H9 (cell line): Measurements from ENCODE around the gene CHST8. TPM values are rescaled to one million over a fixed set of nuclear protein-coding genes. Genes with fewer than 3 reads are reported as not detected.

Source experiments
- DNase-seq: peaks from one replicate; pipeline ENCODE4 v3.0.0-alpha.2; 2017
- H2AFZ ChIP-seq: one replicate; pipeline ENCODE4 v1.6.1; 2013; ENCODE audit warnings: mild to moderate bottlenecking, low read length, control low read depth, moderate library complexity
- H2AK5ac ChIP-seq: 2 replicates; pipeline ENCODE4 v1.6.1; 2013; ENCODE audit warnings: low read length, control low read depth, mixed read lengths; ENCODE audit not compliant: insufficient read length
- H2BK120ac ChIP-seq: one replicate; pipeline ENCODE4 v1.6.1; 2013; ENCODE audit warnings: low read depth, mild to moderate bottlenecking, low read length, control low read depth, inconsistent platforms; ENCODE audit not compliant: poor library complexity, severe bottlenecking
- H2BK12ac ChIP-seq: 2 replicates; pipeline ENCODE4 v1.6.1; 2013; ENCODE audit warnings: low read length, control low read depth, mixed read lengths, low read depth; ENCODE audit not compliant: insufficient read length
- H2BK15ac ChIP-seq: 2 replicates; pipeline ENCODE4 v1.6.1; 2013; ENCODE audit warnings: low read depth, low read length, control low read depth
- H2BK20ac ChIP-seq: one replicate; pipeline ENCODE4 v1.6.1; 2013; ENCODE audit warnings: low read depth, mild to moderate bottlenecking, low read length, control low read depth, inconsistent platforms; ENCODE audit not compliant: poor library complexity, severe bottlenecking
- H2BK5ac ChIP-seq: 2 replicates; pipeline ENCODE4 v1.6.1; 2013; ENCODE audit warnings: low read length, control low read depth, mixed read lengths; ENCODE audit not compliant: insufficient read length
- H3K14ac ChIP-seq: 2 replicates; pipeline ENCODE4 v1.6.1; 2013; ENCODE audit warnings: low read length, control low read depth; ENCODE audit not compliant: insufficient read depth
- H3K18ac ChIP-seq: 2 replicates; pipeline ENCODE4 v1.6.1; 2013; ENCODE audit warnings: low read depth, mild to moderate bottlenecking, mixed read lengths, low read length, control low read depth; ENCODE audit not compliant: insufficient read length
- H3K23ac ChIP-seq: 2 replicates; pipeline ENCODE4 v1.6.1; 2013; ENCODE audit warnings: low read length, control low read depth, mixed read lengths, low read depth; ENCODE audit not compliant: insufficient read length
- H3K23me2 ChIP-seq: 2 replicates; pipeline ENCODE4 v1.6.1; 2013; ENCODE audit warnings: low read depth, mild to moderate bottlenecking, mixed read lengths, low read length, control low read depth; ENCODE audit not compliant: insufficient read length, poor library complexity, severe bottlenecking
- H3K27ac ChIP-seq: 2 replicates; pipeline ENCODE4 v1.5.1; 2013; ENCODE audit warnings: low read length, control low read depth, mixed read lengths, low read depth; ENCODE audit not compliant: insufficient read length
- H3K27me3 ChIP-seq: 2 replicates; pipeline ENCODE4 v1.6.1; 2013; ENCODE audit warnings: low read length, control low read depth, inconsistent platforms; ENCODE audit not compliant: insufficient read depth
- H3K4ac ChIP-seq: 2 replicates; pipeline ENCODE4 v1.6.1; 2013; ENCODE audit warnings: low read depth, mild to moderate bottlenecking, control low read depth, inconsistent platforms, low read length, moderate library complexity
- H3K4me1 ChIP-seq: 2 replicates; pipeline ENCODE4 v1.6.1; 2013; ENCODE audit warnings: low read length, control low read depth, inconsistent platforms; ENCODE audit not compliant: insufficient read depth
- H3K4me2 ChIP-seq: 2 replicates; pipeline ENCODE4 v1.6.1; 2013; ENCODE audit warnings: low read length, control low read depth, mixed read lengths; ENCODE audit not compliant: insufficient read length, insufficient read depth
- H3K56ac ChIP-seq: 2 replicates; pipeline ENCODE4 v1.6.1; 2013; ENCODE audit warnings: low read depth, mild to moderate bottlenecking, mixed read lengths, low read length, control low read depth; ENCODE audit not compliant: insufficient read length
- H3K79me1 ChIP-seq: 2 replicates; pipeline ENCODE4 v1.6.1; 2013; ENCODE audit warnings: low read depth, mild to moderate bottlenecking, moderate library complexity, low read length, control low read depth, inconsistent platforms; ENCODE audit not compliant: insufficient read depth, poor library complexity, severe bottlenecking
- H3K79me2 ChIP-seq: 2 replicates; pipeline ENCODE4 v1.6.1; 2013; ENCODE audit warnings: low read length, control low read depth, inconsistent platforms; ENCODE audit not compliant: insufficient read depth
- H3K9ac ChIP-seq: 2 replicates; pipeline ENCODE4 v1.6.1; 2013; ENCODE audit warnings: low read length, control low read depth, mixed read lengths; ENCODE audit not compliant: insufficient read length; ENCODE audit errors: extremely low read depth
- H3K9me3 ChIP-seq: one replicate; pipeline ENCODE4 v1.6.1; 2013; ENCODE audit warnings: low read depth, low read length, inconsistent platforms; ENCODE audit not compliant: control insufficient read depth
- H3T11ph ChIP-seq: one replicate; pipeline ENCODE4 v1.6.1; 2013; ENCODE audit warnings: mild to moderate bottlenecking, low read length, control low read depth, inconsistent platforms
- H4K20me1 ChIP-seq: one replicate; pipeline ENCODE4 v1.6.1; 2013; ENCODE audit not compliant: control insufficient read depth, insufficient read length, insufficient read depth
- H4K5ac ChIP-seq: 2 replicates; pipeline ENCODE4 v1.6.1; 2013; ENCODE audit warnings: low read depth, mild to moderate bottlenecking, mixed read lengths, low read length, control low read depth; ENCODE audit not compliant: insufficient read length
- H4K8ac ChIP-seq: replicated peaks from 2 replicates; pipeline ENCODE4 v1.6.1; 2013; ENCODE audit warnings: low read length, control low read depth, mixed read lengths, low read depth; ENCODE audit not compliant: insufficient read length
- H4K91ac ChIP-seq: 2 replicates; pipeline ENCODE4 v1.6.1; 2013; ENCODE audit warnings: low read depth, mild to moderate bottlenecking, moderate library complexity, mixed read lengths, low read length, control low read depth; ENCODE audit not compliant: insufficient read length
- H3K27ac Mint-ChIP-seq, 3 experiments: 2 replicates in 2 of 3; 3 replicates in 1 of 3; pipeline ENCODE4 v1.8.0; 2020 to 2021; ENCODE audit warnings: mixed read lengths in 3 of 3, mild to moderate bottlenecking in 1 of 3, moderate library complexity in 1 of 3
- H3K27me3 Mint-ChIP-seq: 2 replicates; pipeline ENCODE4 v1.8.0; 2021; ENCODE audit warnings: low read depth, mild to moderate bottlenecking, moderate library complexity, mixed read lengths
- H3K36me3 Mint-ChIP-seq, 3 experiments: 2 replicates in 2 of 3; 3 replicates in 1 of 3; pipeline ENCODE4 v1.8.0; 2020 to 2021; ENCODE audit warnings: low read depth in 3 of 3, mixed read lengths in 3 of 3; ENCODE audit not compliant: insufficient read depth in 1 of 3
- H3K4me1 Mint-ChIP-seq, 2 experiments: 2 replicates each; pipeline ENCODE4 v1.8.0; 2020; ENCODE audit warnings: mixed read lengths in 2 of 2
- H3K4me3 Mint-ChIP-seq, 2 experiments: 2 replicates in 1 of 2; 3 replicates in 1 of 2; pipeline ENCODE4 v1.8.0; 2020 to 2021; ENCODE audit warnings: mild to moderate bottlenecking in 2 of 2, mixed read lengths in 2 of 2, moderate library complexity in 1 of 2
- H3K9me3 Mint-ChIP-seq, 2 experiments: 2 replicates in 1 of 2; 3 replicates in 1 of 2; pipeline ENCODE4 v1.8.0; 2020; ENCODE audit warnings: mild to moderate bottlenecking in 2 of 2, mixed read lengths in 2 of 2, moderate library complexity in 1 of 2
- CTCF ChIP-seq: fragments of 200-600 bp; sonication (generic); conservative IDR thresholded peaks from 3 replicates; pipeline ENCODE4 v1.8.0; 2021; ENCODE audit warnings: antibody characterized with exemption, mild to moderate bottlenecking
- WGBS: extraction: QIAGEN DNeasy Blood & Tissue Kit; methylation state at CpG from one replicate; pipeline ENCODE4 v1.1.7; 2013; ENCODE audit warnings: missing lambda C conversion rate, low lambda C conversion rate, mixed read lengths; ENCODE audit not compliant: insufficient read length; ENCODE audit errors: extremely low coverage; 5-methylcytosine and 5-hydroxymethylcytosine counted together
- total RNA-seq: library from RNA; stranded (reverse); gene quantifications from 2 replicates; pipeline ENCODE4 v1.2.1, GENCODE V29; 2021

Gene CHST8
- total RNA-seq, 1 experiment from 2014 or later: 5.1 TPM

GRCh38 chr19:33697766-33698165, 76.0 kb downstream of the CHST8 start:
- H3K23ac ChIP-seq: no peak overlapping the region
- no peaks in the 10 kb centered on the region for H3K79me1 ChIP-seq
- H3K27me3 Mint-ChIP-seq: peaks cover 2% of the 10 kb centered on the region; the same call in 1 of the 2 replicates
- no peaks in the 10 kb centered on the region for H3K27me3 ChIP-seq
- H3K56ac ChIP-seq: no peak overlapping the region
- H3K27ac Mint-ChIP-seq: no peak overlapping the region; a peak in 1 of 7 replicates
- no peak overlapping the region for H3T11ph ChIP-seq
- H3K9me3 Mint-ChIP-seq: no peaks in the 10 kb centered on the region
- H3K4ac ChIP-seq: no peak overlapping the region
- TF ChIP-seq CTCF: no peak
- H3K9ac ChIP-seq: no peak overlapping the region
- WGBS: no CpG with 5 or more reads among the region's 9 CpGs
- no peak overlapping the region for H4K8ac ChIP-seq
- H3K18ac ChIP-seq: no peak overlapping the region
- H2AK5ac ChIP-seq: no peak overlapping the region
- H2BK12ac ChIP-seq: no peak overlapping the region
- H4K5ac ChIP-seq: no peak overlapping the region
- H3K23me2 ChIP-seq: no peaks in the 10 kb centered on the region
- no peaks in the 10 kb centered on the region for H3K36me3 Mint-ChIP-seq
- H2BK20ac ChIP-seq: no peak overlapping the region
- H3K4me2 ChIP-seq: no peak overlapping the region
- no peak overlapping the region for H3K4me3 Mint-ChIP-seq
- H4K91ac ChIP-seq: no peak overlapping the region
- no peak overlapping the region for H2AFZ ChIP-seq
- no peaks in the 10 kb centered on the region; the same call in 1 of the 2 replicates for H3K4me1 ChIP-seq
- H2BK15ac ChIP-seq: no peak overlapping the region
- no peak overlapping the region for H2BK120ac ChIP-seq
- peaks cover 4 to 9% of the 10 kb centered on the region in 2 experiments for H3K4me1 Mint-ChIP-seq
- H4K20me1 ChIP-seq: no peaks in the 10 kb centered on the region
- no peak overlapping the region for H2BK5ac ChIP-seq
- no peak overlapping the region for H3K27ac ChIP-seq
- H3K9me3 ChIP-seq: no peaks in the 10 kb centered on the region
- DNase-seq: no peak
- no peaks in the 10 kb centered on the region for H3K79me2 ChIP-seq
- no peak overlapping the region for H3K14ac ChIP-seq
